GM23248 (cell line): ENCODE results near the gene MIA2.

Experiments
- EZH2 ChIP-seq: fragments of 200-600 bp; sonication (generic); IDR thresholded peaks from 2 replicates; pipeline ENCODE4 v1.6.1; 2018; ENCODE audit warnings: antibody characterized with exemption, mild to moderate bottlenecking; ENCODE audit not compliant: insufficient read depth, poor library complexity, severe bottlenecking
- EZH2phosphoT487 ChIP-seq: fragments of 200-600 bp; sonication (generic); IDR thresholded peaks from 2 replicates; pipeline ENCODE4 v1.6.1; 2018; ENCODE audit warnings: antibody characterized with exemption, moderate library complexity, mild to moderate bottlenecking, low read depth; ENCODE audit not compliant: insufficient read depth

- no peak for TF ChIP-seq EZH2phosphoT487
- no peak for TF ChIP-seq EZH2
Measured at GRCh38 chr14:39365354-39365753, 131.6 kb downstream of the MIA2 start.
